ENCODE results near the gene CENPT. TPM values are rescaled to one million over a fixed set of nuclear protein-coding genes. Genes with fewer than 3 reads are reported as not detected.

CENPT gene
- total RNA-seq, 6 donors from 2014 or later = 30.6 to 201 (median 50.6) TPM

DNA sequence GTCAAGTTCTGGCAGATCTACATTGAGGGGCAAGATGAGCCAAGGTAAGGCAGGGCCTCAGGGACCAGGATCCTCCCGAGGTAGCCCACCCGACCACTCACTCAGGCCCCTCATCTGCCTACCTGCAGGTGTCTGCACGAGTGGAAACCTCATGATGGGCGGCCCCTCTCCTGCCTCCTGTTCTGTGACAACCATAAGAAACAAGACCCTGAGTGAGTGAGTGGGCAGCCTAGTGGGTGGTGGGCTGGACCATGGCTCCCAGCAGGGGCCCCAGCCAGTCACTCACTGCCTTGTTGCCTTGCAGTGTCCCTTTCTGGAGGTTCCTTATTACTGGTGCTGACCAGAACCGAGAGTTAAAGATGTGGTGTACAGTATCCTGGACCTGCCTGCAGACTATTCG, 30.7 kb upstream of the CENPT start:
- no peak for ATAC-seq (ENCODE audit: low FRiP score in 2 of 2)
- H3K27ac ChIP-seq = no peak overlapping the region
- H3K4me3 ChIP-seq = no peak overlapping the region
- TF ChIP-seq, protein P1, sequence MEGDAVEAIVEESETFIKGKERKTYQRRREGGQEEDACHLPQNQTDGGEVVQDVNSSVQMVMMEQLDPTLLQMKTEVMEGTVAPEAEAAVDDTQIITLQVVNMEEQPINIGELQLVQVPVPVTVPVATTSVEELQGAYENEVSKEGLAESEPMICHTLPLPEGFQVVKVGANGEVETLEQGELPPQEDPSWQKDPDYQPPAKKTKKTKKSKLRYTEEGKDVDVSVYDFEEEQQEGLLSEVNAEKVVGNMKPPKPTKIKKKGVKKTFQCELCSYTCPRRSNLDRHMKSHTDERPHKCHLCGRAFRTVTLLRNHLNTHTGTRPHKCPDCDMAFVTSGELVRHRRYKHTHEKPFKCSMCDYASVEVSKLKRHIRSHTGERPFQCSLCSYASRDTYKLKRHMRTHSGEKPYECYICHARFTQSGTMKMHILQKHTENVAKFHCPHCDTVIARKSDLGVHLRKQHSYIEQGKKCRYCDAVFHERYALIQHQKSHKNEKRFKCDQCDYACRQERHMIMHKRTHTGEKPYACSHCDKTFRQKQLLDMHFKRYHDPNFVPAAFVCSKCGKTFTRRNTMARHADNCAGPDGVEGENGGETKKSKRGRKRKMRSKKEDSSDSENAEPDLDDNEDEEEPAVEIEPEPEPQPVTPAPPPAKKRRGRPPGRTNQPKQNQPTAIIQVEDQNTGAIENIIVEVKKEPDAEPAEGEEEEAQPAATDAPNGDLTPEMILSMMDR (IDR thresholded peaks at IDR 0.05) = no peak
- TF ChIP-seq POLR2AphosphoS5 (IDR thresholded peaks at IDR 0.05) (no peak), EP300 (IDR thresholded peaks at IDR 0.05) (no peak), POLR2A (IDR thresholded peaks at IDR 0.05) (no peak)
- no peaks in the 10 kb centered on the region for H3K9me3 ChIP-seq
- 91 to 96% methylated on average over 4 to 6 of the region's 6 CpGs for WGBS, 2 donors
- peaks cover 52 to 74% (median 72%) of the 10 kb centered on the region in 4 donors for H3K36me3 ChIP-seq
- no peaks in the 10 kb centered on the region for H3K27me3 ChIP-seq
- peaks cover 16 to 27% (median 18%) of the 10 kb centered on the region in 4 donors for H3K4me1 ChIP-seq
- DNase-seq = no peak

- Histone ChIP-seq H3K4me3 (no peak overlapping the region), H3K9me3 (no peaks in the 10 kb centered on the region), H3K4me1 (peaks cover 21 to 34% (median 24%) of the 10 kb centered on the region in 4 donors), H3K27ac (no peak overlapping the region), H3K36me3 (peaks cover 44 to 63% (median 60%) of the 10 kb centered on the region in 4 donors), H3K27me3 (no peaks in the 10 kb centered on the region)
- TF ChIP-seq POLR2A (IDR thresholded peaks at IDR 0.05) (no peak), POLR2AphosphoS5 (IDR thresholded peaks at IDR 0.05) (no peak), EP300 (IDR thresholded peaks at IDR 0.05) (no peak)
- TF ChIP-seq, protein P1 (IDR thresholded peaks at IDR 0.05) = no peak
- no peak for DNase-seq
- 97 to 99% methylated on average over 11 of the region's 11 CpGs for WGBS, 2 donors
- ATAC-seq (ENCODE audit: low FRiP score in 2 of 2) = no peak
These were observed 29.6 kb upstream of the CENPT start for GRCh38 chr16:67877064-67877463.

DNA sequence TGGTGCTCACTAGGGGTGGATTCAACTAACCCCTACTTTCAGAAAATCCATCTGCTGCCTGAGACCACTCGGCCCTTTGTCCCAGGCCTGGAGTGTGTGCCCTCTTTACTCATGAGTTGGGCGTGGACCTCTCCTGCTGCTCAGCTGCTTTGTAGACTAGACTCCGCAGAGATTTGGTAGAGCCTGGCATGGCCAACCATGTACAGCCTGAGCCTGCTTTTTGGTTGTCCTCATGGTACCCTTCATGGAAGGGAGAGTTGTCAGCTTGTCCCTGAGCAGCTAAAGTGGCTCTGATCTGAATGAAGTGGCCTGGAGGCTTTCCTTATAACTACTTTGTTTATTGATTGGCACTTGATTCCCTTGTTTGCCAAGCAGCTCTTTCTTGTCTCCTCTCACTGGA, 26.9 kb upstream of the CENPT start:
- peak overlapping the region in 3 of 4 donors; percentile 58 to 82 (median 72) for H3K4me3 ChIP-seq
- TF ChIP-seq POLR2A (IDR thresholded peaks at IDR 0.05) (no peak), POLR2AphosphoS5 (IDR thresholded peaks at IDR 0.05) (no peak), EP300 (IDR thresholded peaks at IDR 0.05) (no peak)
- TF ChIP-seq, protein P1 (IDR thresholded peaks at IDR 0.05) = no peak
- no peaks in the 10 kb centered on the region for H3K27me3 ChIP-seq
- H3K9me3 ChIP-seq = no peaks in the 10 kb centered on the region
- peaks cover 18 to 62% (median 46%) of the 10 kb centered on the region in 4 donors for H3K36me3 ChIP-seq
- ATAC-seq (ENCODE audit: low FRiP score in 2 of 2) (no peak), DNase-seq (no peak)
- H3K27ac ChIP-seq = peak overlapping the region in 1 of 4 donors; percentile 0
- 33 to 67% methylated on average over 1 to 3 of the region's 3 CpGs for WGBS, 2 donors
- peaks cover 21 to 34% (median 25%) of the 10 kb centered on the region in 4 donors for H3K4me1 ChIP-seq

DNA sequence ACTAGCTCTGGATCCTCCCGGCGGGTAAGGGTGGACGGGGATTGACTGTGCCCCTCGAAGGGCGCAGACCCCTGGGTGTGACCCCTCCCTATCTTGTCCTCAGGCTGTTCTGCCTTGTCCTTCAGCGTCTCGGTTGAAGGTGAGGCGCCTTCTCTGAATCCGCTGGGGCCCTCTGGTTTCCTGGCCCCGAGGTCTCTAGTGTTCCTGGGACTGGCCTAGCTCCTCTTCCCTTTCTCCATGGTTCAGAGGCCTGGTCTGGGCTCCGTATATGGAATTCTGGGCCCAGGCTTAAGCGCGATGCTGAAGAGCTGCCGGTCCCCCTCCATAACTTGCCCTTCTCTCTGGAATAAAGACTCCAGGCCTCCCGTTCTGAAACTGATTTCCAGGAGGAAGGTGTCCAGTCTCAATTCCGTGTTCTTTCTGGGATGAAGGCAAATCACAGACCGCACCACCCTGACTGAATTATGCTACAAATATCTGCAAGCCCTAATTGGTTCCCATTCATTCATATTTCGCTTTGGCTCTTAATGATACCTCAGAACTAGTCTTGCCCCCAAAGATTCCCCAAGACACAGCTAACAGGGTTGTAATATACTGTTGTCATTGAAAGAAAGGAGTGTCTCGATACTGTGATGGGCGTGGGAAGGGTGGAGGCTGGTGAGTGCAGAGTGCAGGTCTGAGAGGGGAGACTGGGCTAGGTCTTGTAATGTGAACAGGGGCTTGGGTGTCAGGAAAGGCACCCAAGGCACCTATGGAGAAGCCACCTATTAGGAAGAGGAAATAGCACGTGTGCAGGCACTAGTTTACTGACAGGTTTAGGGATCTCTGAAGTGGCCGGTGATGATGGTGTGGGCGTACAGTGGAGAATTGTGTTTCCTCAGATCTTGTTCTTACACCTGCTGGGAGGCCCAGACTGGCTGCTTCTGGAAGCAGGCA, 26.2 kb upstream of the CENPT start:
- Histone ChIP-seq H3K9me3 (no peaks in the 10 kb centered on the region), H3K36me3 (peaks cover 15 to 59% (median 43%) of the 10 kb centered on the region in 4 donors), H3K27me3 (no peaks in the 10 kb centered on the region), H3K27ac (peak overlapping the region; percentile 80 to 88 (median 84)), H3K4me1 (peaks cover 21 to 34% (median 25%) of the 10 kb centered on the region in 4 donors), H3K4me3 (peak overlapping the region; percentile 58 to 96 (median 77))
- DNase-seq = no peak
- TF ChIP-seq, protein P1 (IDR thresholded peaks at IDR 0.05) = no peak
- TF ChIP-seq POLR2AphosphoS5 (IDR thresholded peaks at IDR 0.05) (no peak), POLR2A (IDR thresholded peaks at IDR 0.05) (no peak), EP300 (IDR thresholded peaks at IDR 0.05) (no peak)
- WGBS, 2 donors = 9 to 20% methylated on average over 14 to 23 of the region's 23 CpGs
- ATAC-seq (ENCODE audit: low FRiP score in 2 of 2) = peak in 1 of 2 donors; percentile 6

Measured in upper lobe of left lung (tissue), 6 donors.